GM19328 (cell line): ENCODE data around the gene MAP1LC3B.

ENCODE experiments used
- ATAC-seq: cut with Tn5 transposase; IDR thresholded peaks from one replicate; pipeline ENCODE4 v1.9.1; 2021; ENCODE audit warnings: mild to moderate bottlenecking, moderate library complexity; ENCODE audit not compliant: unreplicated experiment

The MAP1LC3B gene

DNA sequence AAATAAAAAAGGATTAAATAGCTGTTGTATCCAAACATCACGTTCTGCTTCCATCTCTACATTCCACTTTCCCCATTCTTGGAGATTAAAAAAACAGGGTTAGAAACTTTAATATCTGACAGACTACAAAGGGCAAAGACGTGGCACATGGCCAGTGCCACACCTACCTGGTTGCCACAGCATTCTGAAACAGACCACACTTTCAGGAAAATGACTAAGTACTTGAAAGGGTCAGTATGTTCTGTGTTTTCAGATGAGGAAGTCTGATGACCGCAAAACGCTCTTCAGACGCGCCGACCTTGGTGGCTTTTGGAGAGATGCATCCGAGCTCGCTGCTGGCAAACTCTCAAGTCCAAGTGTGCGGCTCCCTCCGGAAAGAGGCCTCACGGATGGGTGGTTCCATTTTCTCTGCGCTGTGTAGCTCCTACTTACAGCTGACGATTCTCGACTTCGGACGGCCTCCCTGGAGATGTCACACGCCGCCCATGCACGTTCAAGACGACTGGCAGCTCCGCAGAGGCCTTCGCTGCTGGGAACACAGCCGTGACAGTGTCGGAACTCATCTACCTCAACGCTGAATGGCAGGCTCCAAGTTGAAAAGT is 15.5 kb downstream of the MAP1LC3B start:
- no peak for ATAC-seq

DNA sequence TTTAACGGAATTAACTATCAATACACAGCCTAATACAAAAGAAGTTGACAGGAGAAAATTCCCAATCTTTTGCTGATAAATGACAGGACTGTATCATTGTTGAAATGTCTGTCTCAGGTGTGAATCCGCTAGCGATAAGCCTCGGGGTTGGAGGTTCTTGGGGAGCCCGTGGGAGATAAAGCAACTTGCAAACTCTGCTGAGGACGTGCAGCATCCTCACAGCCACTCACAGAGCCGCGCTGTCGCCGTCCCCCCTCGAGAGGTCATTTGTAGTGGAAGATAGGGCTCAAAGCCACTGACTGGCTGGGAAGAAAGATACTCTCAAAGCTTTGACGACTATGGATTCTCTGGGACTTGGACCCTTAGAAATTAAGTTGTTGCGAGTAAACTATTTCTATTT is 17.0 kb downstream of the MAP1LC3B start:
- no peak for ATAC-seq

GRCh38 chr16:87409781-87410180 is 17.6 kb downstream of the MAP1LC3B start:
- no peak for ATAC-seq

GRCh38 chr16:87410530-87410929 is 18.4 kb downstream of the MAP1LC3B start:
- no peak for ATAC-seq

DNA sequence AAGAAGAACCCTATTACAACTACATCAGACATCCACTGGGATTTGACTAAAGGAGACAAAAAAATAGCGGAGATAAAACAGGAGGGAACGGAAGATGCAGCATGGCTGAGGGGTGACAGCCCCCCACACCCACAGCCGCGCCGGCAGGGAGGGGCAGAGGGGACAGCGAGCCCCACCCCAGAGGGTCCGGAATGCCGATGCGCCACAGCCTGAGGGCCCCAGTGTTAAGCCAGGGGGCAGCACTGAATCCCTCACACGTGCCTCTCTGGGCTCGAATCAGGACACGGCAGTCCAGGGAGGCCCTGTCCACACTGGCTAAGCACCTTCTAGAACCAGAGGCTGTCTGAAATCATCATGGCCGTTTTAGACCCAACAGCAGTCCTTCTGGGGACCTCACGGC is 18.8 kb downstream of the MAP1LC3B start:
- no peak for ATAC-seq

DNA sequence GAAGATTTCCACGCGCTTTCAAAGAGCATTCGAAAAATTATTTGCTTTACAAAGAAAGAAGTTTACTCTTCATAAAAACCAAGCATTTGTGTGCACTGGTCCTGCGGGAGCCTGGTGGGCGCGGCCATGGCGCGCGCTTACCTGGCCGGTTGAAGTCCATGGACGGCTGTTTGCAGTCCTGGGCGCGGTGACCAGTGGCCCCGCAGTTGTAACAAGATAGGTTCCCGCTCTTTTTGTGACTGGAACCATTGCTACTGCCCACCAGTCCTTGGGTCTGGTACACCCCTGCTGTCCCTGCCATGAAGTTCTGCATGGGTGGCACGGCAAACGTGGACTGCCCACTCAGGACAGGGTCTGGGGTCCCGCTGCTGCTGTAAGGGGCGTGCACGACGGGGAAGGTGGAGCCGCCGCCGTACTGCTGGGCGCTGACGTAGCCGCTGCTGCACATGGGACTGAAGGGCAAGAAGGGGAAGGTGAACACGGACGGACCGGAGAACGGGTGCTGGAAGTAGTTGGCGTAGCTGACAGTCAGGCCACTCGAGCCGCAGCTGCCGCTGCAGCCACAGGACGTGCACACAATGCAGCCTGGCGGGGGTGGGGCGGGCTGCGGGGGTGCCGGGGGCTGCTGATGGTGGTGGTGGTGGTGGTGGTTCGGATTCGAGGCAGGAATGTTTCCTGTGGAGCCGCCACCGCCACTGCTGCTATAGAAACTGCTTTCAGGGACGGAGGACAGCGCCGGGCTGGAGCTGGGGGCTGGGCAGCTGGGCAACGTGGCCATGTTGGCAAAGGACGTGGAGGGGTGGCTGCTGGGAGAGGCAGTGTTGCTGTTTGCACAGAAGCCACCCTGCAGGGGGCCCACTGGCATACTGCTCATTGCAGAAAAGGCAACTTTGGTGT is 19.5 kb downstream of the MAP1LC3B start:
- ATAC-seq: no peak

GRCh38 chr16:87412371-87412995 is 20.3 kb downstream of the MAP1LC3B start:
- ATAC-seq: no peak

DNA sequence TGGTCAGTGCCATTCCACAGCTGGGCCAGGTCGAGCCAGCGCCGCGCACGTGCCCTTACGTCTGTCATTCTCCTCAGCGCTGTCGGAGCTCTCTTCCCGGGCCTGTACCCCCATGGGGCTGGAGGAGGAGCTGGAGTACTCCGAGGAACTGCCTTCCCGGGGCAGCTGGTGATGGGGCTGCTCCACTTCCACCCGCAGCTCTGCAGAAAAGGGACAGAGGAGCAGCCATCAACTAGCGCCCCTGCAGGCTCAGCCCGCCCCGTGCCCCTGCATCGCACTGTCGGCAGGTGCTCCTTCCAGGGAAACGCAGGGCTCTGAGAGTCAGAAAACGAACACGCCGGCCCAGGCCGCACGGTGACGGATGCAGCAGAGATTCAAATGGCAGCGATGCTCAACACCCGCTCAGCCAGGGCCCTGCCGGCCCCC is 20.9 kb downstream of the MAP1LC3B start:
- ATAC-seq: no peak

DNA sequence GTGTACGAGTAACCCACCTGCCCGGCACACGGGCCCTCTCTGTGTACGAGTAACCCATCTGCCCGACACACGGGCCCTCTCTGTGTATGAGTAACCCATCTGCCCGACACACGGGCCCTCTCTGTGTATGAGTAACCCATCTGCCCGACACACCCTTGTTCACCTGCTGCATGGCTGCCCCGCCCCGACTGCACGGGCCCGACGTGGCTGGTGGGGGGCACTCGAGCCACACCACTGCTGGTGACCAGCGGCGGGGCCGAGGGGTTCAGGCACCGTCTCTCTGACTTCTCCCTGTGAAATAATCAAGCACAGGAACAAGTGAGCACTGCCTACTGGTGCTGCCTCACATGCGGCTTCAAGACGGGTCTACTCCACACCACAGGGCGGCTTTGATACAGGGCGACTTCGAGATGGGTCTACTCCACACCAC is 22.1 kb downstream of the MAP1LC3B start:
- ATAC-seq: no peak

DNA sequence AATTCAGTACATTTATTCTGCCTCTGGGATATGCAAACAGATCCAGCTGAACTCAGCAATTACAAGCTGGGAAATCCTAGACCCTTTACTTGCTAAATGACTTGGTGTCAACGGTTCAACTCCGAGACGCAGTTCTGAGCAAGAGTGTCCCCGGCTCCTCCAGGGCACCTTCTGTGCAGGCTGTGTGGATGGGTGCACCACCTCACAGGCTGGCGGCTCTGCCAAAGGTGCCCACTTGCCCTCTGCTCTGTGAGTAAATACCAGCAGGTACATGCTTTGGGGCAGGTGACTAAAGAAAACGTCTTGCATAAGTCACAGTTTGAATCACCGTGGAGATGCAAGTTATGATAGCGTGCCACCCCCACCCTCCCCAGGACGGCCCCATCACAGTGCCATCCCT is 23.3 kb downstream of the MAP1LC3B start:
- no peak for ATAC-seq

- ATAC-seq: no peak
Measured at GRCh38 chr16:87416826-87417527, 24.8 kb downstream of the MAP1LC3B start.

DNA sequence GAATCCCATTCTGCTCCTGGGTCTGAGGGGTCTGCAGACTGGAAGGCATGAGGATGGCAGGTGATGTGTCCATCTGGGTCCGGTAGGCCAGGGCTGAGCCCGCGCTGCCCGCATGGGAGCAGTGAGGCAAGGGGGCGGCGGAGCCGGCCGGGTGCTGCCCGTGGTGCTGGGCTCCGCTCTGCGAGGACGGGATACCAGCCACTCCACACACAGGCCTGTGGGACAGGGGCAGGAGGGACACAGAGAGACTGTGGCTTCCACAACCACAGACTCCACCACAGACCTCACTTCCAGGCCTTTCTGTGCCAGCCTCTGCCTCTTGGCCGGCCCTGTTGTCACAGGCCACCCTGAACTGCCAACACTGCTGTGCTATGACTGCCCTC is 25.4 kb downstream of the MAP1LC3B start:
- ATAC-seq: no peak

- ATAC-seq: no peak
Measured at GRCh38 chr16:87418216-87418615, 26.1 kb downstream of the MAP1LC3B start.

GRCh38 chr16:87418644-87419043 is 26.5 kb downstream of the MAP1LC3B start:
- ATAC-seq: no peak

- no peak for ATAC-seq
Measured at GRCh38 chr16:87420026-87421002, 28.2 kb downstream of the MAP1LC3B start.

DNA sequence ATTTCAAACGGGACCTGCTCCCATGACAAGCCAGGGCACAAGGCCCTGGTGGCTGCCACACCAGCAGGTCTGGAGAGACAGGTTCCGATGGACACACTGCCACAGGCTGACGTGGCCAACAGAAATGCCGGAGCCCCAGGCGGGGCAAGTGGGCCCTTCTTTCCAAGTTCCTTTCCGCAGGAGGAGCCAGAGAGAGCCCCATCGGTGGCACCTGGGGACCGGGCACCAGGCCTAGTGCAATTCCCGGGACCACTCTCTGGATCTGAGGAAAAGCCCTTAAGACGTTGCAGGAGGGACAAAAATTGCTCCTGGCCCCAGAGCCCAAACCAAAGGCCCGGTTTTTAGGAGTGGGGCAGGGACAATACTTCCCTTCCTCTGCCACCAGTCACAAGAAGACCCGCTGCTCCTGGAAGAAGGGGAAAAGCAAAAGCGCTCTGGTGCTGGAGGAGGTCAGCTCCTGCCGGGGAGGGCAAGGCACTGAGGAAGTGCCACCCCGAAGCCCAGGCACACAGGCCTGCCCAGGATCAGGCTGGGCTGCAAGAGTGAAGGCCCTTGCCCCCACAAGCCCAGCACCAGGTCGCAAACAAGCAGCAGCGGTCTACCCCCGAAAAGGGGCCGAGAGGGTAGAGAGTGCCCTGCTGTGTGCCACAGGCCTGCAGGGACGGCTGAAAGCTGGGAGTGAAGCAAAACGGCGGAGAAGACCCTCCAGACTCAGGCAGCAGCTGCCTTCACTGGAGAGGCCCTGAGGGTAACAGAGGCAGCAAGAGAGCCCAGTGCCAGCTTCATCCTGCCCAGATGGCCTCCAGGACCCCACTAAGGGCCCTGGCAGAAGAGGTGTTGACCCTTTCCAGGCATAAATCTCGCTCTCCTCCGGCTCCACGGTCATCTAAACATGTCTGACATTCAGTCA is 29.1 kb downstream of the MAP1LC3B start:
- ATAC-seq: no peak

- no peak for ATAC-seq
Measured at GRCh38 chr16:87422106-87422505, 30.0 kb downstream of the MAP1LC3B start.

- ATAC-seq: no peak
Measured at GRCh38 chr16:87423429-87423828, 31.3 kb downstream of the MAP1LC3B start.

DNA sequence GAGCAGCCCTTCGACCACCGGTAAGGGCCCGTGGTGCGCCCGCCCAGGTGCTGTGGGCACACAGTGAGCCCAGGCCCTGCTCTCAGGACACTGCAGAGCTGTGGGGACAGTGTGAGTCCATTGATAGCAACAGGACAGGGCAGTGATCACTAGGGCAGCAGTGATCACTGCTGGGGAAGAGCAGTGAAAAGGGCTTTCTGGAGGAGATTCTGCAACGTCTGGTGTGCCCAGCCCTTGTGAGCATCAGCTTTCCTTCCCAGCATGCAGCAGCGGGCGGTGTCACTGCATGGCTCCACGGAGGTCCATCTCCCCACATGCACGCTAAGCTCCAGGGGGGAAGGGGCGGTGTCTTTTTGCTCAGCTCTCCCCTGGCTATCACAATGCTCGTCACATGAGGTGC is 32.1 kb downstream of the MAP1LC3B start:
- ATAC-seq: no peak
